ENCODE measurements around the gene CMSS1.

DNA sequence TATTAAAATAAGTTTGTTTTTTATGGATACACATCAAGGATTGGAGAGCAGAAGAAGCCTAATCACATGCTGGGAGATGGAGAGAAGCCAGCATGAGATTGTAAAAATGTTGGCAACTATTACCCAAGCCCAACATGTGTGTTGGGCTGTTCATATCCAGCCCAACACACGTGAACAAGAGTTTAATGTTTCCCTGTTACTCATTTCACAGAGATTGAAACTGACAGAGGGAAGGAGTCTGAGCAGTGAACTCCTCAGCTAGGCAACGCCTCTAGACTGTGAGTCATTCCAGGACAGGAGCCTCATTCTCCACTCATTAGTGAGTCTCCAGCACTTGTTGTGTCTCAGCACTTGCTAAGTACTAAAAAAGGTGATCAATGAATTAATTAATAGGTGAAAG lies 43.2 kb upstream of the CMSS1 start:
- TF ChIP-seq ARNTL (CRISPR knock-in tag; IDR thresholded peaks at IDR 0.05; ENCODE audit: borderline replicate concordance, low read depth), result no peak
- TF ChIP-seq ZNF565 (CRISPR knock-in tag; conservative IDR thresholded peaks at IDR 0.05; ENCODE audit: low read depth), result no peak
- no peak for TF ChIP-seq RARB (CRISPR knock-in tag; IDR thresholded peaks at IDR 0.05)
- no peak for TF ChIP-seq PATZ1 (CRISPR knock-in tag; IDR thresholded peaks at IDR 0.05; ENCODE audit: borderline replicate concordance)
- TF ChIP-seq ZFP30 (CRISPR knock-in tag; IDR thresholded peaks at IDR 0.05), result no peak
- TF ChIP-seq PPARA (CRISPR knock-in tag; IDR thresholded peaks at IDR 0.05; ENCODE audit: borderline replicate concordance), result no peak
- no peak for TF ChIP-seq GLIS3 (CRISPR knock-in tag; IDR thresholded peaks at IDR 0.05)
- no peak for TF ChIP-seq ISL1 (CRISPR knock-in tag; IDR thresholded peaks at IDR 0.05)
- TF ChIP-seq SNAI2 (CRISPR knock-in tag; IDR thresholded peaks at IDR 0.05), result no peak
- TF ChIP-seq, protein P1, sequence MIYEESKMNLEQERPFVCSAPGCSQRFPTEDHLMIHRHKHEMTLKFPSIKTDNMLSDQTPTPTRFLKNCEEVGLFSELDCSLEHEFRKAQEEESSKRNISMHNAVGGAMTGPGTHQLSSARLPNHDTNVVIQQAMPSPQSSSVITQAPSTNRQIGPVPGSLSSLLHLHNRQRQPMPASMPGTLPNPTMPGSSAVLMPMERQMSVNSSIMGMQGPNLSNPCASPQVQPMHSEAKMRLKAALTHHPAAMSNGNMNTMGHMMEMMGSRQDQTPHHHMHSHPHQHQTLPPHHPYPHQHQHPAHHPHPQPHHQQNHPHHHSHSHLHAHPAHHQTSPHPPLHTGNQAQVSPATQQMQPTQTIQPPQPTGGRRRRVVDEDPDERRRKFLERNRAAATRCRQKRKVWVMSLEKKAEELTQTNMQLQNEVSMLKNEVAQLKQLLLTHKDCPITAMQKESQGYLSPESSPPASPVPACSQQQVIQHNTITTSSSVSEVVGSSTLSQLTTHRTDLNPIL (CRISPR knock-in tag; IDR thresholded peaks at IDR 0.05; ENCODE audit: low read depth), result no peak
- TF ChIP-seq, protein P2, sequence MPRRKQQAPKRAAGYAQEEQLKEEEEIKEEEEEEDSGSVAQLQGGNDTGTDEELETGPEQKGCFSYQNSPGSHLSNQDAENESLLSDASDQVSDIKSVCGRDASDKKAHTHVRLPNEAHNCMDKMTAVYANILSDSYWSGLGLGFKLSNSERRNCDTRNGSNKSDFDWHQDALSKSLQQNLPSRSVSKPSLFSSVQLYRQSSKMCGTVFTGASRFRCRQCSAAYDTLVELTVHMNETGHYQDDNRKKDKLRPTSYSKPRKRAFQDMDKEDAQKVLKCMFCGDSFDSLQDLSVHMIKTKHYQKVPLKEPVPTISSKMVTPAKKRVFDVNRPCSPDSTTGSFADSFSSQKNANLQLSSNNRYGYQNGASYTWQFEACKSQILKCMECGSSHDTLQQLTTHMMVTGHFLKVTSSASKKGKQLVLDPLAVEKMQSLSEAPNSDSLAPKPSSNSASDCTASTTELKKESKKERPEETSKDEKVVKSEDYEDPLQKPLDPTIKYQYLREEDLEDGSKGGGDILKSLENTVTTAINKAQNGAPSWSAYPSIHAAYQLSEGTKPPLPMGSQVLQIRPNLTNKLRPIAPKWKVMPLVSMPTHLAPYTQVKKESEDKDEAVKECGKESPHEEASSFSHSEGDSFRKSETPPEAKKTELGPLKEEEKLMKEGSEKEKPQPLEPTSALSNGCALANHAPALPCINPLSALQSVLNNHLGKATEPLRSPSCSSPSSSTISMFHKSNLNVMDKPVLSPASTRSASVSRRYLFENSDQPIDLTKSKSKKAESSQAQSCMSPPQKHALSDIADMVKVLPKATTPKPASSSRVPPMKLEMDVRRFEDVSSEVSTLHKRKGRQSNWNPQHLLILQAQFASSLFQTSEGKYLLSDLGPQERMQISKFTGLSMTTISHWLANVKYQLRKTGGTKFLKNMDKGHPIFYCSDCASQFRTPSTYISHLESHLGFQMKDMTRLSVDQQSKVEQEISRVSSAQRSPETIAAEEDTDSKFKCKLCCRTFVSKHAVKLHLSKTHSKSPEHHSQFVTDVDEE (CRISPR knock-in tag; IDR thresholded peaks at IDR 0.05), result no peak

Data from SK-N-SH treated with all-trans-retinoic acid at 6 μM for 48 hours (cell line).